ENCODE measurements around the gene ABO. TPM values are rescaled to one million over a fixed set of nuclear protein-coding genes. Genes with fewer than 3 reads are reported as not detected.

The ABO gene
- total and polyA plus RNA-seq, 4 donors = 3.9 to 23.0 (median 9.3) TPM

Small RNA genes within 50 kb of the gene (small RNA-seq; reads per million reads assigned to genes)
- not detected for gene RF00019 (ENCODE audit: low replicate concordance)

Other genes with a start within 250 kb of the ABO start
- gene GTF3C5, start 244.2 kb downstream of the ABO start, total RNA-seq = 10 to 100 TPM; 43.6 to 47.3 TPM
- gene GTF3C5, start 244.2 kb downstream of the ABO start, polyA plus RNA-seq = 10 to 100 TPM; 41.0 to 60.0 TPM
- gene CEL, start 213.2 kb downstream of the ABO start, total RNA-seq = 1 to 10 TPM in 1 of 2 donors, under 1 TPM in 1; 0.77 to 6.3 TPM
- gene CEL, start 213.2 kb downstream of the ABO start, polyA plus RNA-seq = under 1 TPM; 0.66 to 0.94 TPM
- gene RALGDS, start 154.0 kb downstream of the ABO start, total RNA-seq = 10 to 100 TPM; 60.7 to 61.1 TPM
- 100 to 1,000 TPM in 1 of 2 donors, 10 to 100 TPM in 1; 49.5 to 145 TPM for gene RALGDS, start 154.0 kb downstream of the ABO start, polyA plus RNA-seq
- 10 to 100 TPM in 1 of 2 donors, 1 to 10 TPM in 1; 6.1 to 42.9 TPM for gene GBGT1, start 111.3 kb downstream of the ABO start, total RNA-seq
- gene GBGT1, start 111.3 kb downstream of the ABO start, polyA plus RNA-seq = 10 to 100 TPM; 14.8 to 31.6 TPM
- gene OBP2B, start 66.0 kb downstream of the ABO start, total RNA-seq = not detected
- gene OBP2B, start 66.0 kb downstream of the ABO start, polyA plus RNA-seq = not detected
- 10 to 100 TPM; 13.7 to 25.6 TPM for gene SURF6, start 61.0 kb upstream of the ABO start, total RNA-seq
- gene SURF6, start 61.0 kb upstream of the ABO start, polyA plus RNA-seq = 10 to 100 TPM; 23.0 to 24.5 TPM
- 10 to 100 TPM; 19.3 to 32.0 TPM for gene MED22, start 72.9 kb upstream of the ABO start, total RNA-seq
- 10 to 100 TPM; 11.4 to 20.9 TPM for gene MED22, start 72.9 kb upstream of the ABO start, polyA plus RNA-seq
- gene RPL7A, start 73.0 kb upstream of the ABO start, total RNA-seq = 1,000 to 10,000 TPM; 1,412 to 1,708 TPM
- gene RPL7A, start 73.0 kb upstream of the ABO start, polyA plus RNA-seq = 1,000 to 10,000 TPM; 2,527 to 3,573 TPM
- gene SURF1, start 81.3 kb upstream of the ABO start, total RNA-seq = 10 to 100 TPM; 14.2 to 41.7 TPM
- 10 to 100 TPM; 73.9 to 75.3 TPM for gene SURF1, start 81.3 kb upstream of the ABO start, polyA plus RNA-seq
- 10 to 100 TPM; 11.7 to 30.3 TPM for gene SURF2, start 81.3 kb upstream of the ABO start, total RNA-seq
- 10 to 100 TPM; 24.1 to 50.1 TPM for gene SURF2, start 81.3 kb upstream of the ABO start, polyA plus RNA-seq
- gene SURF4, start 100.9 kb upstream of the ABO start, total RNA-seq = 100 to 1,000 TPM; 144 to 222 TPM
- gene SURF4, start 100.9 kb upstream of the ABO start, polyA plus RNA-seq = 100 to 1,000 TPM in 1 of 2 donors, 10 to 100 TPM in 1; 87.4 to 204 TPM
- gene STKLD1, start 101.2 kb upstream of the ABO start, total RNA-seq = 1 to 10 TPM in 1 of 2 donors, under 1 TPM in 1; 0.82 to 1.4 TPM
- gene STKLD1, start 101.2 kb upstream of the ABO start, polyA plus RNA-seq = 1 to 10 TPM in 1 of 2 donors, under 1 TPM in 1; 0.40 to 3.1 TPM
- 10 to 100 TPM; 20.3 to 20.4 TPM for gene REXO4, start 142.8 kb upstream of the ABO start, total RNA-seq
- 10 to 100 TPM; 14.6 to 19.6 TPM for gene REXO4, start 142.8 kb upstream of the ABO start, polyA plus RNA-seq
- gene ADAMTS13, start 147.2 kb upstream of the ABO start, total RNA-seq = 1 to 10 TPM; 2.8 to 4.1 TPM
- 1 to 10 TPM; 1.0 to 3.1 TPM for gene ADAMTS13, start 147.2 kb upstream of the ABO start, polyA plus RNA-seq
- 10 to 100 TPM; 23.7 to 40.5 TPM for gene CACFD1, start 184.8 kb upstream of the ABO start, total RNA-seq
- 10 to 100 TPM; 18.7 to 46.1 TPM for gene CACFD1, start 184.8 kb upstream of the ABO start, polyA plus RNA-seq
- gene SLC2A6, start 203.9 kb upstream of the ABO start, total RNA-seq = 10 to 100 TPM in 1 of 2 donors, 1 to 10 TPM in 1; 9.3 to 27.8 TPM
- gene SLC2A6, start 203.9 kb upstream of the ABO start, polyA plus RNA-seq = 10 to 100 TPM in 1 of 2 donors, 1 to 10 TPM in 1; 8.4 to 49.6 TPM
- not detected for gene MYMK, start 249.8 kb upstream of the ABO start, total RNA-seq
- gene MYMK, start 249.8 kb upstream of the ABO start, polyA plus RNA-seq = not detected